OCI-M2 (cell line): ENCODE data around the gene POMGNT2.
"Not testable (repeated sequence)": the region's sequence is repeated elsewhere in the genome, so short reads cannot be mapped to it uniquely, and the experiment has no call there.

ENCODE experiments used
- DNase-seq: peaks from one replicate; lab custom pipeline; 2025; ENCODE audit not compliant: unreplicated experiment; lab: John Stamatoyannopoulos, UW

The POMGNT2 gene

DNA sequence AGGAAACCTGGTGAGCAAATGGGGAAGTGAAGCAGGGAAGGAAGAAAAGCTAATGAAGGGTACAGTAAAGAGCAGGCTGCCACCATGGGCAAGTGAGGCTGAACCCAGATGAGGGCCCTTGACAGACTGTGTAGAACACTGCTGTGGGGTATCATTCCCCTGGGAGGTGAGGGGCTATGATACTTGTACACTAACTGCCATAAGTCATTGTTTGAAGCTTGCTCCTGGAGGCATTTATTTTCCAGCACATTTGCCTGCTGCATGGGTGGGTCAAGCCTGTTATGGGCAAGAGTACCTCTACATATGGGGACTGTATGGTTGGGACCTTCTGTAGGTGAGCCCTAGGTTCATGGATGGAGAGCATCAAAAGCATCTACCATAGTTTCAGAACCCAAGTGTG, 57.4 kb downstream of the POMGNT2 start:
- no peak for DNase-seq

DNA sequence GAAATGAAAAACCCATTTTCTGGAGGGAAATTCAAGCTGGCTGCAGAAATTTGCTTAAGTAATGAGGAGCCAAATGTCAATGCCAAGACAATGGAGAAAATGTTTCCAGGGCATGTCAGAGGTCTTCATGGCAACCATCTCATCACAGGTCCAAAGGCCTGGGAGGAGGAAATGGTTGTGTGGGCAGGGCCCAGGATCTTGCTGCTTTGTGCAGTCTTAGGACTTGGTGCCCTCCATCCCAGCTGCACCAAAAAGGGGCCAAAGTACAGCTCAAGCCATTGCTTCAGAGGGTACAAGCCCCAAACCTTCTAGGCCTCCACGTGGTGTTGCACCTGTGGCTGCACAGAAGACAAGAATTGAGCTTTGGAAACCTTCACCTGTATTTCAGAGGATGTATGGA, 59.3 kb downstream of the POMGNT2 start:
- no peak for DNase-seq

GRCh38 chr3:43045079-43045478, 60.8 kb downstream of the POMGNT2 start:
- DNase-seq, result not testable (repeated sequence)

DNA sequence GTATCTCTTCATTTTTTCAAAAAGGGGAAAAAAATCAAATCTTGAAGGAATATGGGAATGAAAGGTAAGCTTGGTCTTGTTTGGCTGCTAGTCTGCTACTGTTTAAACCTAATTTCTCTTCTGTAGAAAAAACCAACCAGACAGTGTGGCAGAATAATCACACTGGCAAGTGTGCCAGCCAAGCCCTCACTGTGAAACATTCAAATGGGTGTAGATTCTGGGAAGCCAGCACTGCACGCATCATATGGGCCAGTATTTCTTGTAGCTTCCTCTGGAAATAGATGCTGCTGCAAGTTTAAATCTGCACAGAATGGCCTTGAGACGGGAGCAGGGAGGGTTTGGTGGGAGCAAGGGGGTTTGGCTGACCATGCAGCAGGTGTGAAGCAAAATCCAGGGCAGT, 62.1 kb downstream of the POMGNT2 start:
- DNase-seq, result no peak

DNA sequence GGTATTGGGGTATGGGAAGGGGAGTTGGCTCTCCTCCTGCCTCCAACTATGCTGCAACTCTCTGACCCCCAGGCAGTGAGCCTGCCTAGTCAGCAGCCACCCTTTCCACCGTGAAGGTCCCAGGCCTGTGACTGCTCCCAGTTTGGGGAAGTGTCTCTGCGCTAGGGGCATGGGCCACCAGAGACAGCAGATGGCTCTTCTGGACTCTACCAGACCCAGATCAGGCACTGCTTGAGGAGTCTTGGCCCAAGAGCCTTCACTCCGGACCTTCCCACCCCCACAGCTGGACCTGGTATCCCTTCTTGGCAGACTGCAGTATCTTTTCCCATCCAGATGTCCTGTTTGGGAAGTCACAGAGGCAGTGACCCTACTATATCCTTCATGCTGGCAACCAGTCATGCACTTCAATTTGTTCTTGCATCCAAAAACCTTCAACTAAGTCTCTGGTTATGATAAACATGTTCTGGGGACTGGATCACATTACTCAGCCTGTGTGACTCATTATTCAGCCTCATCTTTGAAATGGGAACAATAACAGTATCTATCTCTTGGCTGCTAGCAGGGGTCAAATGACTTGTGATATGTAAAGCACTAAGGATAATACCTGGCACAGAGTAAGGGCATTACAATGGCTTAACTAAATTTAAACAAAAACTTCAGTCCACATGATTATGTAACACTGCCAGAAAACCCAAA, 62.7 kb downstream of the POMGNT2 start:
- no peak for DNase-seq

DNA sequence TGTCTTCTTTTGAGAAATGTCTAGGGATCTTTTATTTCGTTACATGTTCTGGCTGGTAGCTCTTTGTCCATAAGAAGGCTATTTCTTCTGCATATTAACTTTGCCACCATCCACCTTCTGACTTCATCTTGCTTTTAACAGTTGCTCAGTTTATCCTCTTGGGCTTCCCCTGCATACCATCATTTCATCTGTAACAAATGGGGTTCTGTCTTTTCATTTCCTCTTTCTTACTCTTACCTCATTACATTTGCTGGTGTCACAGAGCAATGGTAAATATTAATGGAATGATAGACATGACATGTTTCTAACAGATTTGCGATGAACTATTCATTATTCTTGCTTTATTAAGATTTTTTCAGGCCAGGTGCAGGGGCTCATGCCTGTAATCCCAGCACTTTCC, 64.4 kb downstream of the POMGNT2 start:
- no peak for DNase-seq

GRCh38 chr3:43038010-43038409, 67.9 kb downstream of the POMGNT2 start:
- DNase-seq, result no peak

- no peak for DNase-seq
Observed at GRCh38 chr3:43036621-43037423, 69.1 kb downstream of the POMGNT2 start.

GRCh38 chr3:43035801-43036365, 70.0 kb downstream of the POMGNT2 start:
- DNase-seq, result no peak

DNA sequence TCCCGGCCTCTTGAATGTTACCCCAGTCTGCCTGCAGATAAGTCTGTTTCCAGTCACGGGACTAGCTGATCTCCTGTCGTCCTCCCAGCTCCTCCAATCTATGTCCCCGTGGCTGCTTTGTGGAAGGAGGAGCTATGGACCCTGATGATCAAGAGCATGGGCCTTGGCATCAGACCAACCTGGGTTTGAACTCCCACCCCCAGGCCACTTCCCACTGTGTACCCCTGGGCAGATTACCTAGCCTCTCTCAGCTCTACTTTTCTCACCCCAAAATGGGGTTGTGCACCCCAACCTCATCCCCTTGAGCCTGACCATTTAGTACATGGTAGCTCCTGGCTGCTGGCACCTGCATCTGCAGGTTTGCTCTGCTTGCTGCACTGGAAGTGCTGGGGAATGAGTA, 71.0 kb downstream of the POMGNT2 start:
- no peak for DNase-seq

DNA sequence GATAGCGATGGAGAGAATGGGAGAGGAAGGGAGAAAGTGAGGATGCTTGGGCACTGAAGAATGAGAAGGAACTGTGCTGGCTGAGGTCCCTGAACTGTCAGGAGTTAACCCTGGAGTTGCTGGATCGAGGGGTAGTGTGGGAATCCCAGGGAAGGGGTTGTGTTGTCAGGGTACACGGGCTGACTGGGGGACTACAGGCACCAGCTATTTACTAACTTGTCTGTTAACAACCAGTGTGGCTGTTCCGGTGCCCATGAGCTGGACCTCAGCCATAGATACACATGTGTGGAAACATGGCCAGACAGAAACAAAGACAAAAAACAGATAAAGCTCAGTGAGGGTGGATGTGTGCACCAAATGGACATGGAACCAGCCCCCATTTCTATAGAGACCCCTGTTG, 71.7 kb downstream of the POMGNT2 start:
- DNase-seq, result no peak

- no peak for DNase-seq
Observed at GRCh38 chr3:43032646-43033628, 72.9 kb downstream of the POMGNT2 start.

DNA sequence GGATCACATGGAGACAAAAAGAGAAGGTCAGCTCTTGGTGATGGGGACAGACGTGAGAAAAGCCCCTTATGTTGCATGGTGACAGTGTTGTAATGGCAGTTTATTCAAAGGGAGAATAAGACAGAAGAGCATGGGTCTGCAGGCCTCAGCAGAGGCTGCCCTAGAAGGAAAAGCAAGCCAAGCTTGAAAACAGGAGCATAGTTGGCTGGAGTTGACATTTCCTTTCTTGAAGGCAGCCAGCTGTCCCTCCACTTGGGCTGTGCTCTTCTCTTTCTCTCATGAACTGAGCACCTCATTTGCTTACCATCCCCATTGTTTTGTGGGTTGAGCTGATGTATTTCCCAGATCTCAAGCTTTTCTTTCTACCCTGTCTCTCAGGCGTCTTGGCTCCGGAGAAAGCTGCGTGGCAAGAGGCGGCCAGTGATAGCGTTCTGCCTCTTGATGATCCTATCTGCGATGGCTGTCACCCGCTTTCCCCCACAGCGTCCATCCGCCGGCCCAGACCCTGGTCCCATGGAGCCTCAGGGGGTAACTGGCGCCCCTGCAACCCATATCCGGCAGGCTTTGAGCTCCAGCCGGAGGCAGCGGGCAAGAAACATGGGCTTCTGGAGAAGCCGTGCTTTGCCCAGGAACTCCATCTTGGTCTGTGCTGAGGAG, 73.9 kb downstream of the POMGNT2 start:
- no peak for DNase-seq

DNA sequence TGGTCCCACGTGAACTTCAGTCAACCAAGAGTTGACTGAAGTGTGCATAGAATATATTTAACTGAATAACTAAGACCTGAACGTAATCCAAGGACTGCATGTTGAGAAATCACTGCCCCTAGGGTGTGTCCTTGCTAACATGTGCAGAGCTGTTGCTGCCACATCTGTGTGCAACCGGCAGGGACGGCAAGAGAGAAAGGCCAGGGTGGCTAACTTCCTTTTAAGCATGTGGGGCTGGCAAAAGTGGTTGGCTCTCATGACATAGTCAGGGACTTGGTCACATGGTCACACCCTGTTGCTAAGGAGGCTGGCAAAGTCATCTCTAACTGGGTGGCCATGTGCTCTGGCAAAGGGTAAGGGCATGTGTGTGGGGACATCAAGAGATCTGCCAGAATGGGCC, 74.4 kb downstream of the POMGNT2 start:
- no peak for DNase-seq

DNA sequence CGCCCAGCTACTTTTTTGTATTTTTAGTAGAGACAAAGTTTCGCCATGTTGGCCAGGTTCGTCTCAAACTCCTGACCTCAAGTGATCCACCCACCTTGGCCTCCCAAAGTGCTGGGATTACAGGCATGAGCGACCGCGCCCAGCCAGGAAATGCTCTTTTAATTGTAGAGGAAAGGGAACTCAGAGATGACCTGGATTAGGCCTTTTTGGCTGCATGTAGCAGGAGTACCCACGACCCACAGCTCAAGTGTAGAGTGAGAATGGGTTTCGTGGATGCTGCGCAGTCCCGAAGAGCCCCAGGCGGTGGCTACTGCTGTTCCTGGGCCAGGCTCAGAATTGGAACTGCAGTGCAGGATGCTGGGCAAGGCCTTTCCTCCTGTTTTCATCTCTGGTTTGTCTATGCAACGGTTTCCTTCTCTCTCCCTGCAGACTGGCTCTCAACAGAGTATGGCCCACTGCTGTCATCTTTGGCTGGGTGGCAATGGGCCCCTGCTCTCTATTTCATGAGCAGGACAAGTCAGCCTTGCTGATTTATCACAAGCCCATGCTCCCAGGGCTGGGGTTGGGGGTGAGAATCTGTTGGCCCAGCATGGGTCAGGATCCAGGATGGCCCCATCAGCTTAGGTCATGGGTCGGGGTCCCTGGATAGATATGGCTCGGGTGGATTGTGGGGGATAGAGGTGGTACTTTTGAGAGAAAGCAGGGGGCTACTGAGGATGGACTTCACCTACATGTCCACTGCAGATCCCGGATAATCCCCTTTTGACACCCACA, 75.5 kb downstream of the POMGNT2 start:
- no peak for DNase-seq
